ENCODE data around the gene HDAC4.

The HDAC4 gene

GRCh38 chr2:239293775-239294430, 106.9 kb downstream of the HDAC4 start:
- Mint-ChIP-seq H3K27me3 (peaks cover 7% of the 10 kb centered on the region), H3K4me1 (peaks cover 88% of the 10 kb centered on the region), H3K9me3 (no peaks in the 10 kb centered on the region), H3K4me3 (peak overlapping the region; percentile 74), H3K27ac (peak overlapping the region; percentile 92), H3K36me3 (peaks cover 19% of the 10 kb centered on the region)
- CTCF ChIA-PET, result interaction anchor here (0.8 to 1.7 kb wide), 7 partner anchors 22 to 151 kb away, joined by 3 to 7 read pairs (median 3); no protein-coding TSS in a partner anchor
- peak; percentile 58 for DNase-seq

GRCh38 chr2:239292959-239293774, 107.7 kb downstream of the HDAC4 start:
- H3K27ac Mint-ChIP-seq, result peak overlapping the region; percentile 92
- H3K27me3 Mint-ChIP-seq, result peaks cover 7% of the 10 kb centered on the region
- peaks cover 90% of the 10 kb centered on the region for H3K4me1 Mint-ChIP-seq
- no peak overlapping the region for H3K4me3 Mint-ChIP-seq
- no peaks in the 10 kb centered on the region for H3K9me3 Mint-ChIP-seq
- DNase-seq, result no peak
- CTCF ChIA-PET, result interaction anchor here (1.0 to 1.7 kb wide), 2 partner anchors 29 to 88 kb away, joined by 3 to 4 read pairs; no protein-coding TSS in a partner anchor
- H3K36me3 Mint-ChIP-seq, result peaks cover 19% of the 10 kb centered on the region

GRCh38 chr2:239292531-239292930, 108.3 kb downstream of the HDAC4 start:
- Mint-ChIP-seq H3K36me3 (peaks cover 22% of the 10 kb centered on the region), H3K4me1 (peaks cover 90% of the 10 kb centered on the region), H3K27ac (peak overlapping the region; percentile 12), H3K9me3 (no peaks in the 10 kb centered on the region), H3K4me3 (no peak overlapping the region), H3K27me3 (peaks cover 7% of the 10 kb centered on the region)
- no peak for DNase-seq
- CTCF ChIA-PET, result interaction anchor here (1.0 kb wide), 1 partner anchor 30 kb away, joined by 3 read pairs; no protein-coding TSS in a partner anchor

- DNase-seq, result no peak
- peaks cover 91% of the 10 kb centered on the region for H3K4me1 Mint-ChIP-seq
- H3K36me3 Mint-ChIP-seq, result peaks cover 28% of the 10 kb centered on the region
- H3K27me3 Mint-ChIP-seq, result peaks cover 7% of the 10 kb centered on the region
- CTCF ChIA-PET, result interaction anchor here (0.5 to 1.4 kb wide), 2 partner anchors 14 to 30 kb away, joined by 3 read pairs; no protein-coding TSS in a partner anchor
- H3K27ac Mint-ChIP-seq, result peak overlapping the region; percentile 68
- no peaks in the 10 kb centered on the region for H3K9me3 Mint-ChIP-seq
- no peak overlapping the region for H3K4me3 Mint-ChIP-seq
Observed at GRCh38 chr2:239291475-239292350, 109.1 kb downstream of the HDAC4 start.

- H3K27me3 Mint-ChIP-seq, result peaks cover 7% of the 10 kb centered on the region
- no peaks in the 10 kb centered on the region for H3K9me3 Mint-ChIP-seq
- H3K4me1 Mint-ChIP-seq, result peaks cover 91% of the 10 kb centered on the region
- peaks cover 34% of the 10 kb centered on the region for H3K36me3 Mint-ChIP-seq
- H3K4me3 Mint-ChIP-seq, result no peak overlapping the region
- CTCF ChIA-PET, result interaction anchor here (0.5 to 1.7 kb wide), 3 partner anchors 15 to 31 kb away, joined by 3 to 6 read pairs (median 3); no protein-coding TSS in a partner anchor
- DNase-seq, result no peak
- H3K27ac Mint-ChIP-seq, result peak overlapping the region; percentile 100
Observed at GRCh38 chr2:239290618-239291474, 110.0 kb downstream of the HDAC4 start.

GRCh38 chr2:239289545-239289944, 111.3 kb downstream of the HDAC4 start:
- Mint-ChIP-seq H3K4me1 (peaks cover 94% of the 10 kb centered on the region), H3K4me3 (peak overlapping the region; percentile 68), H3K27me3 (peaks cover 7% of the 10 kb centered on the region), H3K36me3 (peaks cover 36% of the 10 kb centered on the region), H3K9me3 (no peaks in the 10 kb centered on the region), H3K27ac (peak overlapping the region; percentile 100)
- CTCF ChIA-PET, result interaction anchor here (1.0 to 2.1 kb wide), 3 partner anchors 14 to 22 kb away, joined by 3 to 13 read pairs (median 6); no protein-coding TSS in a partner anchor
- peak; percentile 59 for DNase-seq

GRCh38 chr2:239288951-239289511, 111.8 kb downstream of the HDAC4 start:
- Mint-ChIP-seq H3K4me1 (peaks cover 94% of the 10 kb centered on the region), H3K4me3 (peak overlapping the region; percentile 68), H3K9me3 (no peaks in the 10 kb centered on the region), H3K36me3 (peaks cover 31% of the 10 kb centered on the region), H3K27me3 (peaks cover 3% of the 10 kb centered on the region), H3K27ac (peak overlapping the region; percentile 100)
- peak; percentile 69 for DNase-seq
- CTCF ChIA-PET, result interaction anchor here (0.7 to 2.1 kb wide), 4 partner anchors 13 to 51 kb away, joined by 3 to 13 read pairs (median 4); no protein-coding TSS in a partner anchor

GRCh38 chr2:239288237-239288636, 112.6 kb downstream of the HDAC4 start:
- H3K27ac Mint-ChIP-seq, result peak overlapping the region; percentile 100
- H3K36me3 Mint-ChIP-seq, result peaks cover 34% of the 10 kb centered on the region
- no peaks in the 10 kb centered on the region for H3K27me3 Mint-ChIP-seq
- no peak for DNase-seq
- H3K9me3 Mint-ChIP-seq, result no peaks in the 10 kb centered on the region
- H3K4me1 Mint-ChIP-seq, result peaks cover 93% of the 10 kb centered on the region
- CTCF ChIA-PET, result interaction anchor here (0.7 to 2.1 kb wide), 3 partner anchors 17 to 52 kb away, joined by 3 to 13 read pairs (median 3); no protein-coding TSS in a partner anchor
- H3K4me3 Mint-ChIP-seq, result peak overlapping the region; percentile 68

GRCh38 chr2:239287461-239287860, 113.4 kb downstream of the HDAC4 start:
- Mint-ChIP-seq H3K4me3 (no peak overlapping the region), H3K36me3 (peaks cover 33% of the 10 kb centered on the region), H3K27me3 (no peaks in the 10 kb centered on the region), H3K9me3 (no peaks in the 10 kb centered on the region), H3K4me1 (peaks cover 88% of the 10 kb centered on the region), H3K27ac (peak overlapping the region; percentile 1)
- CTCF ChIA-PET, result interaction anchor here (0.8 kb wide), 1 partner anchor 21 kb away, joined by 3 read pairs; no protein-coding TSS in a partner anchor
- no peak for DNase-seq

- Mint-ChIP-seq H3K4me1 (peaks cover 83% of the 10 kb centered on the region), H3K27me3 (no peaks in the 10 kb centered on the region), H3K9me3 (no peaks in the 10 kb centered on the region), H3K36me3 (peaks cover 30% of the 10 kb centered on the region), H3K4me3 (no peak overlapping the region), H3K27ac (no peak overlapping the region)
- CTCF ChIA-PET, result no interaction called here
- no peak for DNase-seq
Observed at GRCh38 chr2:239286901-239287300, 113.9 kb downstream of the HDAC4 start.

GRCh38 chr2:239285932-239286230, 114.9 kb downstream of the HDAC4 start:
- Mint-ChIP-seq H3K27ac (peak overlapping the region; percentile 91), H3K9me3 (no peaks in the 10 kb centered on the region), H3K27me3 (no peaks in the 10 kb centered on the region), H3K4me1 (peaks cover 76% of the 10 kb centered on the region), H3K4me3 (peak overlapping the region; percentile 62), H3K36me3 (peaks cover 30% of the 10 kb centered on the region)
- DNase-seq, result no peak
- CTCF ChIA-PET, result interaction anchor here (0.9 kb wide), 1 partner anchor 10 kb away, joined by 3 read pairs; no protein-coding TSS in a partner anchor

- H3K4me3 Mint-ChIP-seq, result peak overlapping the region; percentile 62
- no peaks in the 10 kb centered on the region for H3K27me3 Mint-ChIP-seq
- CTCF ChIA-PET, result interaction anchor here (0.7 to 0.9 kb wide), 2 partner anchors 10 to 18 kb away, joined by 3 to 5 read pairs; no protein-coding TSS in a partner anchor
- peaks cover 70% of the 10 kb centered on the region for H3K4me1 Mint-ChIP-seq
- H3K36me3 Mint-ChIP-seq, result peaks cover 26% of the 10 kb centered on the region
- peak; percentile 62 for DNase-seq
- peak overlapping the region; percentile 91 for H3K27ac Mint-ChIP-seq
- no peaks in the 10 kb centered on the region for H3K9me3 Mint-ChIP-seq
Observed at GRCh38 chr2:239285071-239285931, 115.5 kb downstream of the HDAC4 start.
